Peyer's patch (tissue), 4 donors: Measurements from ENCODE around the gene TMEM164. TPM values are rescaled to one million over a fixed set of nuclear protein-coding genes. Genes with fewer than 3 reads are reported as not detected.

Experiments used
- DNase-seq, 3 donors: peaks; one replicate each; pipeline ENCODE4 v3.0.0-alpha.2; 2017 to 2019
- H3K27ac ChIP-seq, 4 donors: fragments of 200-600 bp; sonication (generic); one replicate each; pipeline ENCODE4 v1.5.1; 2016 to 2019
- H3K27me3 ChIP-seq, 2 donors: fragments of 200-600 bp; sonication (generic); one replicate each; pipeline ENCODE4 v1.5.1; 2019
- H3K36me3 ChIP-seq, 3 donors: fragments of 200-600 bp; sonication (generic); one replicate each; pipeline ENCODE4 v1.5.1; 2016 to 2019
- H3K4me1 ChIP-seq, 4 donors: fragments of 200-600 bp; sonication (generic); one replicate each; pipeline ENCODE4 v1.5.1; 2016 to 2019
- H3K4me3 ChIP-seq, 4 donors: fragments of 200-600 bp; sonication (generic); 1 replicate in 3 of 4; 2 replicates in 1 of 4; pipeline ENCODE4 v1.5.1; 2016 to 2019; ENCODE audit warnings: mild to moderate bottlenecking in 1 of 4
- H3K9me3 ChIP-seq, 4 donors: fragments of 200-600 bp; sonication (generic); one replicate each; pipeline ENCODE4 v1.5.1; 2016 to 2019; ENCODE audit warnings: mild to moderate bottlenecking in 1 of 4
- POLR2A ChIP-seq, 2 donors: fragments of 450-650 bp; IDR thresholded peaks; one replicate each; pipeline ENCODE4 v1.5.1; 2017; ENCODE audit warnings: antibody characterized with exemption in 2 of 2, mild to moderate bottlenecking in 2 of 2, moderate library complexity in 2 of 2
- total RNA-seq, 4 donors: library from RNA; depleted of rRNA; stranded (reverse); fragments of >200 nt; gene quantifications; one replicate each; pipeline ENCODE4 v1.1.0, GENCODE V29; 2016
- TF ChIP-seq, protein P1 (sequence below), 6 experiments: fragments of 450-650 bp in 4 of 6; fragments of 200-600 bp in 2 of 6; sonication (generic) in 1 of 6; IDR thresholded peaks; one replicate each; pipeline ENCODE4 v1.5.1; 2017 to 2019; ENCODE audit warnings: antibody characterized with exemption in 6 of 6, mild to moderate bottlenecking in 3 of 6, moderate library complexity in 1 of 6

TMEM164 gene
- total RNA-seq, 4 donors from 2014 or later: 25.6 to 79.7 (median 73.8) TPM

DNA sequence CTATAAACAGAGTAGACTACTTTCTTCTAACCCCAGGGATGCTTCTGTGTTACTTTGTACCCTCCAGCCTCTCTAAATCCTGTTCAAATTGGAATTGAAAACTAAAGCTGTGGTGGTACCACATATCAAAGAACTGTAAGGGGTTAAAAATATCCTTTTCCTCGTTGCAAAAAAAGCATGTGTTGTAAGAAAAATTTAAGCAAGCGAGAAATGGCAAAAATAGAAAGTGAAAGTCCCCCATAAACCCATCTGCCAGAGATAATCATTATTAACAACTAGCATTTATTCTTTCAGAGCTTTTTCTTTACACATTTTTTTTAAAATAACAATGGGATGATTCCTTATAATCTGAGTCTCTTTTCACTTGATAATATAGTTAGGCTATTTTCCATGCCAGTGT, 40.6 kb downstream of the TMEM164 start:
- Histone ChIP-seq H3K27ac (no peak overlapping the region), H3K27me3 (no peaks in the 10 kb centered on the region)
- TF ChIP-seq POLR2A (IDR thresholded peaks at IDR 0.05): no peak
- TF ChIP-seq, protein P1, sequence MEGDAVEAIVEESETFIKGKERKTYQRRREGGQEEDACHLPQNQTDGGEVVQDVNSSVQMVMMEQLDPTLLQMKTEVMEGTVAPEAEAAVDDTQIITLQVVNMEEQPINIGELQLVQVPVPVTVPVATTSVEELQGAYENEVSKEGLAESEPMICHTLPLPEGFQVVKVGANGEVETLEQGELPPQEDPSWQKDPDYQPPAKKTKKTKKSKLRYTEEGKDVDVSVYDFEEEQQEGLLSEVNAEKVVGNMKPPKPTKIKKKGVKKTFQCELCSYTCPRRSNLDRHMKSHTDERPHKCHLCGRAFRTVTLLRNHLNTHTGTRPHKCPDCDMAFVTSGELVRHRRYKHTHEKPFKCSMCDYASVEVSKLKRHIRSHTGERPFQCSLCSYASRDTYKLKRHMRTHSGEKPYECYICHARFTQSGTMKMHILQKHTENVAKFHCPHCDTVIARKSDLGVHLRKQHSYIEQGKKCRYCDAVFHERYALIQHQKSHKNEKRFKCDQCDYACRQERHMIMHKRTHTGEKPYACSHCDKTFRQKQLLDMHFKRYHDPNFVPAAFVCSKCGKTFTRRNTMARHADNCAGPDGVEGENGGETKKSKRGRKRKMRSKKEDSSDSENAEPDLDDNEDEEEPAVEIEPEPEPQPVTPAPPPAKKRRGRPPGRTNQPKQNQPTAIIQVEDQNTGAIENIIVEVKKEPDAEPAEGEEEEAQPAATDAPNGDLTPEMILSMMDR (IDR thresholded peaks at IDR 0.05): no peak

DNA sequence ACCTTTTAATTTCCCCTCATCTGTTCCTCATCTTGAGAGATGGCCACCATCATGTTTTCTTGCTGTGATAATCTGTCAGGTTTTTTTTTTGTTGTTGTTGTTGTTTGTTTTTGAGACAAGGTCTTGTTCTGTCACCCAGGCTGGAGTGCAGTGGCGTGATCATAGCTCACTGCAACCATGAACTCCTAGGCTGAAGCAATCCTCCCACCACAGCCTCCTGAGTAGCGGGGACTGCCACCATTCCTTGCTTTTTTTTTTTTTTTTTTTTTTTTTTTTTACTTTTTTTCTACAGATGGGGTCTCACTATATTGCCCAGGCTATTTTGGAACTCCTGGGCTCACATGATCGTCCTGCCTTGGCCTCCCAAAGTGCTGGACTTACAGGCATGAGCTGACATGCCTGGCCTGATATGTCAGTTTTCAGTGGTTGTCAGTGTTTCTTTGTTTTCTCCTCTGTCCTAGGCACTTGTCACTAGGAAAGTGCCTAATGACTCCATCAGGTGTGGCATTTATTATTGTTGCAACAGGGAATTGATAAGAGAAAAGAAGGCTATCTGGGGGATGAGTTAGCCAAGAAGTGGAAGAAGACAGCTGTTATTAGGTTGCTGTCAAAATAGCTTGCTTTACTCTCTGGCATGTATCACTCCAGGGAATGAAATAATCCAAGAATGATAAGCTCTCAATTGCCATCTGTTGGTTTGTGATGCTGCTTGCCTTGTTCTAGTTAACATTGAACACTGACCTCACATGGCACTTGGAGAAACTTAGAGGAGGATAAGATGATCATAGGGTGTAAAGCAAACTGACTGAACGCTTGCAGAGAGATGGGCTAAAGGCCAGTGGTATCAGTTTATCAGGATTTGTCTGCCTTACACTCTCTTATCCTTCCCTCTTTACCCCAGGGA, 41.7 kb downstream of the TMEM164 start:
- H3K4me3 ChIP-seq: no peak overlapping the region
- no peaks in the 10 kb centered on the region for H3K27me3 ChIP-seq
- H3K9me3 ChIP-seq: no peaks in the 10 kb centered on the region
- H3K27ac ChIP-seq: no peak overlapping the region
- H3K4me1 ChIP-seq: no peaks in the 10 kb centered on the region
- no peaks in the 10 kb centered on the region for H3K36me3 ChIP-seq
- DNase-seq: no peak
- TF ChIP-seq POLR2A (IDR thresholded peaks at IDR 0.05): no peak

More for the DNA sequence above, 40.6 kb downstream of the TMEM164 start:
- no peak overlapping the region for H3K4me3 ChIP-seq
- DNase-seq: no peak
- no peaks in the 10 kb centered on the region for H3K36me3 ChIP-seq
- no peaks in the 10 kb centered on the region for H3K4me1 ChIP-seq
- no peaks in the 10 kb centered on the region for H3K9me3 ChIP-seq

DNA sequence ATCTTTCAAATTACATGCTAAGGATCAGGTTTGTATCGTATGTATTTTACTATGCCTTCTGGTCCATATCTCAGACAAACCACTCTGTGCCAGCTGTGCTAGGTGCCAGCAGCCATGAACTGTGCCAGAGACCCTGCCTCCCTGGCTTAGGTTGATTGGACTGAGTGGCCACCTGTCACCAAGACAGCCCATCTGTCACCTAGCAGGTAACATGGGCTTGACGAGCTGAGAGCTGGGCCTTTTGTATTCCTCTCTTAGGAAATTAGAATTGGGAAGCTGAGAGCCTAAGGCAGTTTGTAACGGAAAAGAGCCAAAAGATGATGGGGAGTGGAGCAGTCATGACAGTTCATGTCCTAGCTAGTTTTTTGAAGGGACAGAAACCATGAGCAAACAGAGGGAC, 42.5 kb downstream of the TMEM164 start:
- H3K27me3 ChIP-seq: no peaks in the 10 kb centered on the region
- no peaks in the 10 kb centered on the region for H3K9me3 ChIP-seq
- no peaks in the 10 kb centered on the region for H3K36me3 ChIP-seq
- no peaks in the 10 kb centered on the region for H3K4me1 ChIP-seq
- no peak overlapping the region for H3K4me3 ChIP-seq
- H3K27ac ChIP-seq: no peak overlapping the region
- no peak for TF ChIP-seq POLR2A (IDR thresholded peaks at IDR 0.05)
- TF ChIP-seq, protein P1 (IDR thresholded peaks at IDR 0.05): no peak
- DNase-seq: no peak

DNA sequence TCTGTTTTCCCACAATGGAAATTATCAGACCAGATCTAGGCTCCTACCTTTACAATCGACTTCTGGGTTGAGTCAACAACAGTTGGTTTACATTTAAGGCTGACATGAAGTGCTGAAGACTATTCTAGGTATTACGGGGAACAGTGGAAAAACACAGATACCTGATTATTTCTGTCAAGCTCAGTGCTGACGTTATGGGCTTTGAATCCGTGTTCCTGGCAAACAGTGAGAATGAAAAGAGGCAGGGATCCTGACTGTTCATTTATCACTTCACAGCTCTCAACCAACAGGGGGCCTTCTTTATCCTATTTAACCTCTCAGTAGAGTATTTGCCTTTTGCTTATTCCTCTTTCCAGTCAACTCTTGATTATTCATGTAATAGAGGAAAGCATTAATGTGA, 43.1 kb downstream of the TMEM164 start:
- Histone ChIP-seq H3K4me3 (no peak overlapping the region), H3K27ac (no peak overlapping the region), H3K27me3 (no peaks in the 10 kb centered on the region), H3K9me3 (no peaks in the 10 kb centered on the region), H3K4me1 (no peaks in the 10 kb centered on the region), H3K36me3 (no peaks in the 10 kb centered on the region)
- no peak for TF ChIP-seq POLR2A (IDR thresholded peaks at IDR 0.05)
- TF ChIP-seq, protein P1 (IDR thresholded peaks at IDR 0.05): no peak
- no peak for DNase-seq

DNA sequence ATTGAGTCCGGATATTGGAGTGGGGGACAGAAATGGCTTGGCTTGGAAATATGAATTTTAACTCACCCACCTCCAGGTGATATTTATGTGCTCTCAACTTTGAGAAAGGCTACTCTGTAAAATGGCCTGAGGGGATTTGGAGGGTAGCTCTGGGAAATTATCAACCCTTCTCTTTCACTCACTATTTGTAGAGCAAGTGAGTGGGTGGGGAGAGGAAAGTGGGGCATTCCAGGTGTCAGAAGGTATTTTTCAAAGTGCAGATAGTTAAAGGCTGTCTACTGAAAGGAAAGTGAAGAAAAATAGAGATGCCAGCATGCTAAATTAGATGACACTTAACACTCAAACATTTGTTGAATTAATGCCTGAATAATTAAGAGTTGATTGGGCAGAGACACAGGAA, 44.1 kb downstream of the TMEM164 start:
- Histone ChIP-seq H3K4me1 (no peaks in the 10 kb centered on the region), H3K9me3 (no peaks in the 10 kb centered on the region), H3K4me3 (no peak overlapping the region), H3K27ac (no peak overlapping the region), H3K36me3 (no peaks in the 10 kb centered on the region), H3K27me3 (no peaks in the 10 kb centered on the region)
- no peak for DNase-seq
- TF ChIP-seq POLR2A (IDR thresholded peaks at IDR 0.05): no peak
- TF ChIP-seq, protein P1 (IDR thresholded peaks at IDR 0.05): no peak

DNA sequence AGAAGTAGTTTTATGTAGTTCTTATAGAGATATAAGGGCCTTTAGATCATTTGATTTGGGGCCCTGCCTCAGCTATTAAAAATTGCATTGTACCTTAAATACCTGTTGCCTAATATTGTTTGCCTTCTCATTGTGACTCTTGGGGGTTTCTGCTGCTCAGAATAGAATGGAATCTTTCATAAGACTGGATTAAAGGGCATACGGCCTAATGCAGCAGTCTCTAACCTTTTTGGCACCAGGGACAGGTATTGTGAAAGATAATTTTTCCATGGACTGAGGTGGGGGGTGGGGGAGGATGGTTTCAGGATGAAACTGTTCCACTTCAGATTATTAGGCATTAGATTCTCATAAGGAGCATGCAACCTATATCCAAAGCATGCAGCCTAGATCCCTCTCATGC, 46.2 kb downstream of the TMEM164 start:
- Histone ChIP-seq H3K27me3 (no peaks in the 10 kb centered on the region), H3K4me3 (no peak overlapping the region), H3K4me1 (no peaks in the 10 kb centered on the region), H3K27ac (no peak overlapping the region), H3K9me3 (no peaks in the 10 kb centered on the region), H3K36me3 (no peaks in the 10 kb centered on the region)
- no peak for DNase-seq
- TF ChIP-seq, protein P1 (IDR thresholded peaks at IDR 0.05): no peak
- no peak for TF ChIP-seq POLR2A (IDR thresholded peaks at IDR 0.05)
